Gastrocnemius medialis (tissue), 4 donors: Measurements from ENCODE around the gene HIVEP2. TPM values are rescaled to one million over a fixed set of nuclear protein-coding genes. Genes with fewer than 3 reads are reported as not detected.

Experiments
- ATAC-seq, 2 donors: fragments of 150-250 bp; one replicate each; pipeline ENCODE4 v1.9.1; 2016
- DNase-seq, 2 donors: peaks; one replicate each; pipeline ENCODE4 v3.0.0-alpha.2; 2019
- H3K27ac ChIP-seq, 4 donors: fragments of 200-600 bp; sonication (generic); 1 replicate in 1 of 4; 2 replicates in 3 of 4; pipeline ENCODE4 v1.5.1; 2016 to 2018; ENCODE audit warnings: mild to moderate bottlenecking in 2 of 4, moderate library complexity in 1 of 4
- H3K27me3 ChIP-seq, 3 donors: fragments of 200-600 bp; sonication (generic) in 2 of 3; 1 replicate in 1 of 3; 2 replicates in 2 of 3; pipeline versions ENCODE4 v1.5.1 to v1.6.0; 2016 to 2019; ENCODE audit warnings: mild to moderate bottlenecking in 1 of 3, moderate library complexity in 1 of 3
- H3K36me3 ChIP-seq, 2 donors: fragments of 200-600 bp; sonication (generic) in 1 of 2; one replicate each; pipeline ENCODE4 v1.5.1; 2017 to 2018
- H3K4me1 ChIP-seq, 2 donors: fragments of 200-600 bp; sonication (generic) in 1 of 2; one replicate each; pipeline ENCODE4 v1.5.1; 2016 to 2017; ENCODE audit warnings: mild to moderate bottlenecking in 2 of 2
- H3K4me3 ChIP-seq, 4 donors: fragments of 200-600 bp; sonication (generic) in 3 of 4; 1 replicate in 1 of 4; 2 replicates in 3 of 4; pipeline ENCODE4 v1.5.1; 2016 to 2019; ENCODE audit warnings: mild to moderate bottlenecking in 2 of 4
- H3K9me3 ChIP-seq, 3 donors: fragments of 200-600 bp; sonication (generic) in 2 of 3; 1 replicate in 1 of 3; 2 replicates in 2 of 3; pipeline ENCODE4 v1.5.1; 2016 to 2019
- CTCF ChIP-seq, 5 experiments: fragments of 450-650 bp in 3 of 5; fragments of 200-600 bp in 2 of 5; sonication (generic) in 2 of 5; IDR thresholded peaks in 4 of 5; conservative IDR thresholded peaks in 1 of 5; 1 replicate in 4 of 5; 2 replicates in 1 of 5; pipeline ENCODE4 v1.5.1; 2016 to 2019; ENCODE audit warnings: antibody characterized with exemption in 5 of 5, mild to moderate bottlenecking in 3 of 5, moderate library complexity in 3 of 5
- POLR2A ChIP-seq, 2 donors: fragments of 450-650 bp; IDR thresholded peaks; one replicate each; pipeline ENCODE4 v1.6.1; 2017; ENCODE audit warnings: antibody characterized with exemption in 2 of 2, mild to moderate bottlenecking in 2 of 2, moderate library complexity in 2 of 2
- in situ Hi-C, 4 donors: fragments of 200-750 bp; cut with MboI; loops; one replicate each; pipeline versions ENCODE4 v1.15.0 to v1.8.0; 2017; ENCODE audit warnings: low sequenced_read_pairs in 4 of 4
- intact Hi-C: fragments of 100-400 bp; cut with DNase I; formaldehyde crosslinking; loops from one replicate; pipeline ENCODE4 v1.15.1; 2023; ENCODE audit warnings: low total_unique reads
- total RNA-seq, 4 donors: library from RNA; depleted of rRNA; stranded (reverse); fragments of >200 nt; gene quantifications; one replicate each; pipeline versions ENCODE4 v1.1.0 to v1.2.3, GENCODE V29; 2016

Gene HIVEP2
- total RNA-seq, 4 donors from 2014 or later = 15.9 to 29.4 (median 25.3) TPM

- in situ Hi-C loops = loop anchor here in 2 of 4 donors (10.0 to 25.0 kb wide), 4 partner anchors 46 to 114 kb away; no protein-coding TSS in a partner anchor
- TF ChIP-seq CTCF (IDR thresholded peaks at IDR 0.05 in 4 of 5, conservative IDR thresholded peaks at IDR 0.05 in 1 of 5) = no peak
- TF ChIP-seq POLR2A (IDR thresholded peaks at IDR 0.05) = no peak
- intact Hi-C loops = no loop called here
These were observed 4.0 kb downstream of the HIVEP2 start for GRCh38 chr6:142941018-142941417.

GRCh38 chr6:142940487-142940886, 4.5 kb downstream of the HIVEP2 start:
- H3K9me3 ChIP-seq = no peaks in the 10 kb centered on the region
- no peak for DNase-seq
- in situ Hi-C loops = loop anchor here in 2 of 4 donors (10.0 to 25.0 kb wide), 4 partner anchors 46 to 114 kb away; no protein-coding TSS in a partner anchor
- no peaks in the 10 kb centered on the region for H3K36me3 ChIP-seq
- no peak overlapping the region for H3K27ac ChIP-seq
- H3K4me1 ChIP-seq = peaks cover 40 to 67% of the 10 kb centered on the region in 2 donors
- intact Hi-C loops = no loop called here
- no peaks in the 10 kb centered on the region for H3K27me3 ChIP-seq
- H3K4me3 ChIP-seq = no peak overlapping the region
- no peak for TF ChIP-seq CTCF (IDR thresholded peaks at IDR 0.05 in 4 of 5, conservative IDR thresholded peaks at IDR 0.05 in 1 of 5)
- TF ChIP-seq POLR2A (IDR thresholded peaks at IDR 0.05) = no peak
- ATAC-seq = no peak

More at GRCh38 chr6:142941018-142941417, 4.0 kb downstream of the HIVEP2 start:
- H3K36me3 ChIP-seq = no peaks in the 10 kb centered on the region
- H3K27ac ChIP-seq = no peak overlapping the region
- peaks cover 40 to 67% of the 10 kb centered on the region in 2 donors for H3K4me1 ChIP-seq
- ATAC-seq (no peak), DNase-seq (no peak)
- no peaks in the 10 kb centered on the region for H3K9me3 ChIP-seq
- H3K27me3 ChIP-seq = no peaks in the 10 kb centered on the region
- no peak overlapping the region for H3K4me3 ChIP-seq

- in situ Hi-C loops = loop anchor here in 1 of 4 donors (25.0 kb wide), 1 partner anchor 101 kb away; no protein-coding TSS in a partner anchor
- Histone ChIP-seq H3K9me3 (no peaks in the 10 kb centered on the region), H3K27me3 (no peaks in the 10 kb centered on the region), H3K27ac (no peak overlapping the region), H3K36me3 (no peaks in the 10 kb centered on the region), H3K4me1 (peaks cover 52 to 80% of the 10 kb centered on the region in 2 donors), H3K4me3 (no peak overlapping the region)
- intact Hi-C loops = no loop called here
- ATAC-seq (no peak), DNase-seq (no peak)
- TF ChIP-seq CTCF (IDR thresholded peaks at IDR 0.05 in 4 of 5, conservative IDR thresholded peaks at IDR 0.05 in 1 of 5) (no peak), POLR2A (IDR thresholded peaks at IDR 0.05) (no peak)
These were observed 6.5 kb downstream of the HIVEP2 start for GRCh38 chr6:142938510-142938909.

- Histone ChIP-seq H3K27ac (no peak overlapping the region), H3K27me3 (no peaks in the 10 kb centered on the region), H3K4me1 (peaks cover 52 to 80% of the 10 kb centered on the region in 2 donors), H3K36me3 (no peaks in the 10 kb centered on the region), H3K9me3 (no peaks in the 10 kb centered on the region), H3K4me3 (no peak overlapping the region)
- intact Hi-C loops = no loop called here
- no peak for TF ChIP-seq CTCF (IDR thresholded peaks at IDR 0.05 in 4 of 5, conservative IDR thresholded peaks at IDR 0.05 in 1 of 5)
- no peak for TF ChIP-seq POLR2A (IDR thresholded peaks at IDR 0.05)
- ATAC-seq = no peak
- in situ Hi-C loops = loop anchor here in 1 of 4 donors (25.0 kb wide), 1 partner anchor 101 kb away; no protein-coding TSS in a partner anchor
- DNase-seq = no peak
These were observed 7.0 kb downstream of the HIVEP2 start for GRCh38 chr6:142937986-142938385.
